NCI-H2081 (cell line): Measurements from ENCODE around the gene DOCK4.

Source experiments
- DNase-seq, 2 experiments: peaks; one replicate each; lab custom pipeline; 2025; lab: John Stamatoyannopoulos, UW

The DOCK4 gene

DNA sequence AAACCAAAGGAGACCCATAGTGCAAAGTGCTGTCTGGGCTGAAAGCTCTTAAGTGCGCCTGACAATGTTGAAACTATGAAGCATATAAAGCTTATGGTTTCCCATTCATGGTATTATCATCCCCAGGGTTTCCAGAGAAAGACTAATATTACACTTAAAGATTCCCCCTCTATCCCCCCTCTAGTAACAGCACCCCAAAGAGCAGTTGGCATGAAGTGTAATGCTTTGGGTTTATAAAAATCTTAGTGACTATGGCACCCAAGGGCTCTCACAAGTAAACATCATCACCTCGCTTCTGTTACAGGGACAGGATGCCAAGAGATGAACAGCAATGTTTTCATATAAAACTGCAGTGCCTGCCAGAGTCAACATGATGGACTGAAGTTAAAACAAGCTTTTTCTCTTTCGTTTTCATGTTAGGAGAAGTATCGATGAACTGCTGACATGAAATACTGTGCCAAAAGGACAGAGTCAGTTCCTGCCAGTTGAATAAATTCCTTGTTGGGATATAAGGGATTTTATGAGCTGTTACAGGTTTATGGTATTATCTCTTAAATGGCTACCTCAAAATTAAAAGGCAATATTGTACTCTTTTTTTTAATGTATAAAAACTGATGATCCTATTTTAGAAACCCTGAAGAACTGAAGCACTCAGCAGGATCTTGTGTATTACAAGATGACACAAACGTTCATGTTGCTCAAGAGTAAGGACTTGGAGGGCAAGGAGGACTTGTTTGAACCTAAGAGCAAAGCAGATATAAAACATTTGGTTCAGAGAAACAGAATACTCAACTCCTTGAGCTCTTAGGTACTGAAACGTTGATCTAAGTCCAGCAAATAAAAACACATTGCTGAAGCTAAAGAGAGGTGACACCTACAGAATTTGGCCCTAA is 440.2 kb downstream of the DOCK4 start:
- DNase-seq, result peak in 1 of 2 experiments; percentile 5

DNA sequence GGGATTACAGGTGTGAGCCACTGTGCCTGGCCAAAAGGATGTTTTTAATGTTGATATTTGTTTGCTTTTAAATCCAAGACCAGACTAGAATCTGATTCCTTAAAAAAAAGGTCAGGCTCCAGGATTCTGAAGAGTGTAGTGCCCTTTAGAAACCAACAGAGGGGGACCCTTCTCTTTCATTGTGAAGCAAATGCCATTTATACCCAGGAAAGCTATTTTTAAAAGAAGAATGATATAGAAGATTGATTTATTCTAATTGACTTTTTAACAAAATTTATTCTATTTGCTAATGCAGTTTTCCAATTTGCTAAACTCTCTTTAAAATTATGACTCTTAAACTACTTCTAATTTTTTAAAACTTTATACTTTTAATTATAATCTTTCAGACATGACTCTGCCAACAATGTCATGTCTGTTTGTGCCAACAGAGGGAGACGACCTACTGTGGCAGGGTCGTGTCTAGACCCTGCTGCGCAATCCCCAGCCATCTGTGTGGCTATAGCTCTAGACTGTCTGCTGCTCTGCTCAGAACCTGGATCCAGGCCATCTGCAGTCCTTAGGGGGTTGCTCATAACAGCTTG is 442.9 kb downstream of the DOCK4 start:
- DNase-seq, result peak; percentile 43 to 58

DNA sequence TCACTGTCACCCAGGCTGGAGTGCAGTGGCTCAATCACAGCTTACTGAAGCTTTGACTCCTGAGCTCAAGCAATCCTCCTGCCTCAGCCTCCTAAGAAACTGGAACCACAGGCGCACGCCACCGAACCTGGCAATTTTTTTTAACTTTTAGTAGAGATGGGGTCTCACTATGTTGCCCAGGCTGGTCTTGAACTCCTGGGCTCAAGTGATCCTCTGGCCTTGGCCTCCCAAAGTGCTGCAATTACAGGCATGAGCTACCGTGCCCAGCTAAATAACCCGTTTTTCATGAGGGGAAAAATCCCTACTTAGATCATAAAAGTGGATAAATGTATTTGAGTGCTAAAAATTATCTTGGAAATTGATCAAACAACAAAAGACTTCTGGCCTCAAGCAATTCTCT is 443.4 kb downstream of the DOCK4 start:
- no peak for DNase-seq

DNA sequence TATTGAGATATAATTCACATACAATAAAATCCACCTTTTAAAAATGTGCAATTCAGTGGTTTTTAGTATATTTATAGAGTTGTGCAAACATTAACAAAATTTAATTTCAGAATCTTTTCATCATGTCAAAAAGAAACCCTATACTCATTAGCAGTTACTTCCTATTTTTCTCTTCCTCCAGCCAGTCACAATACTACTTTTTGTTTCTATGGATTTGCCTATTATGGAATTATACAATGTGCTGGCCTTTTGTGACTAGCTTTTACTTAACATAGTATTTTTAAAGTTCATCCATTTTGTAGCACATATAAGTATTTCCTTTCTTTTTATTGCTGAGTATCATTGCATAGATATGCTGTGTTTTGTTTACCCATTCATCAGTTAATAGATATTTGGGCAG is 444.0 kb downstream of the DOCK4 start:
- DNase-seq, result no peak

DNA sequence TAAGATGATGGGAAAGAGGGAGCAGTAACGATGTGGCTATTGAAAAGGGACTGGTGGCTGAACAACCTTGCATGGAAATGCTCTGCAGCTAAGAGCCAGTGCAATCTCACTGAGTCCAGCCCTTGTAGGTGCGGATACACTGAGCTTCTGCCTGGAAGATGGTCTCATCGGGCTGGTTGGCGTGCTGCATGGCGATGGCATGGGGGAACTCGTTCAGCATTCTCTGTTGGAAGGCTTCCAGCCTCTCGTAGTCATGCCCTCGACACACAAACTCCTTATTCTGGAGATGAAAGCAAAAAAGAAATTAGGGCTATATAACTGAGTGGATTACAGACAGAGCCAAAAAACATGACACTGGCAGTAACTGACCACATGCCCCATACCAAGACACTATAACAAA is 446.2 kb downstream of the DOCK4 start:
- DNase-seq, result no peak

DNA sequence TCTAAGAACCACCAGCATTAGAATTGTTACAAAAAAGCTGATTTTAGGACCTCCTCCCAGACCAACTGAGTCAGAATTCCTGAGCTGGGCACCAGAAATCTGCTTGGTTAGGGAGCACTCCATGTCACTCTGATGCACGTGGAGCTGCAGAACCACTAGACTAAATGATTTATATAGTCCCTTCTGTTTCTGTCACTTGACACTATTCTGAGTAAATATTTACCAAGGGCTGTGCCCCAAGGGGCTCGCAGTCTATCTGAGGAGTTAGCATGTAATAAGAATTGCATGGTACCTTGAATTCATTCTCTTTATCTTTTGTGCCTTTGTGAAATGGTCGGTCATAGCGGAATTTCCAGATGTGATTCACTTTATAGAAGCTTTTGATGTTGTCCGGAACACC is 447.9 kb downstream of the DOCK4 start:
- DNase-seq, result no peak

DNA sequence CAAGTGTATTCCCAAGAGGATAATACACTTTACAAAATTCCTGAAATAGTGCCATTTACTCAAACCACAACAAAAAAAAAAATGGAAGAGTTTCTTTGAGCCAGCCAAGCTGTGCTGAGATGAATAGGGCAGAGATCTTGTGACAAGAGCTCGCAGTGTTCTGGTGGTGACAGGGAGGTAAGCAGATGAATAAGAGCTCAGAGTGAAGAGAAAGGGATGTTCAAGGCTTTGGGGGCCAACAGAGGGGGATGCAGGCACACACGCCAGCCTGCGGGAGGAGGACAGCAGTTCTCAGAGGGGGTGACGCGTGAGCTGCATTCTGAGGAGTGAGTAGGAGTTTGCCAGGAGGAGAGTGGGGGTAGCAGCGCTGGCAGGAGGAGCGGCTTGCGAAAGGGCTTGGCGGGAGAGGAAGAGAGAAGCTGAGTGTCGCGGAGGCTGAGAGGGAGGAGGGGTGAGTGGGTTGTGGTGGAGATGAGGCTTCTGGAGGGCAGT is 449.5 kb downstream of the DOCK4 start:
- DNase-seq, result no peak

DNA sequence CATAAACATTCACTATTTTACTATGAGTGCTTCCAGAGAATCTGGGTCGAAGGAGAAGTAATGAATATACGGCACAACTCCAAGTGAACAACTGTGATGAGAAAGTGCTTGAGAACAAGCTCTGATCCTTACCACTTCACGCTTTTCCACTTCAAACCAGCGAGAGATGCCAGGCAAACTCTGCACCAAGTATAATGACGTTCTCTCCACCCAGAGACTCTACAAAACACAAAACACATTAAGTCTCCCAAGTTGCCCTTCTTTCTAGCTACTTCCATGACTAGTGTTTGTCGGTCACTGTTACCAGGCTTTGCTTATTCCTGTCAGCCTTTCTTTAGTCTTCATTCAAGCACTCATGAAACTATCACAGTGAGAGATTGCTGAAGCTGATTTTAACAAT is 450.8 kb downstream of the DOCK4 start:
- DNase-seq, result no peak

DNA sequence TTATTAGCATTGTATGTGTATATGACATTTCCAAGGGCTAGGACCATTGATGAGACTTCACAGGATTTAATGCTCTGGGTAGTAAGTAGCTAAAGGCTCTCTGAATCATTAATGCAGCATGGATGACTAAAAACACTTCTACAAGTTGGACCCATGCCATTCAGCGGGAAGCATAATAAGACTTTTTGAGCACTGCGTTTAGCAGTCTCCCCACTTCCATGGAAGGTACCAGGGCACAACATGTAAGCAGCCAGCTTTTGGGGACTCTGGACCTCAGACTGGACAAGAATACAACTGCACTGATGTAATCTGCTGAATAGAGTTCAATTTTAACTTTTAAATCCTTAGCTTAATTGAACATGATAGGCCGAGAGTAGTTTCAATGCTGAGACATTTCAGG is 452.2 kb downstream of the DOCK4 start:
- DNase-seq, result peak in 1 of 2 experiments; percentile 28

DNA sequence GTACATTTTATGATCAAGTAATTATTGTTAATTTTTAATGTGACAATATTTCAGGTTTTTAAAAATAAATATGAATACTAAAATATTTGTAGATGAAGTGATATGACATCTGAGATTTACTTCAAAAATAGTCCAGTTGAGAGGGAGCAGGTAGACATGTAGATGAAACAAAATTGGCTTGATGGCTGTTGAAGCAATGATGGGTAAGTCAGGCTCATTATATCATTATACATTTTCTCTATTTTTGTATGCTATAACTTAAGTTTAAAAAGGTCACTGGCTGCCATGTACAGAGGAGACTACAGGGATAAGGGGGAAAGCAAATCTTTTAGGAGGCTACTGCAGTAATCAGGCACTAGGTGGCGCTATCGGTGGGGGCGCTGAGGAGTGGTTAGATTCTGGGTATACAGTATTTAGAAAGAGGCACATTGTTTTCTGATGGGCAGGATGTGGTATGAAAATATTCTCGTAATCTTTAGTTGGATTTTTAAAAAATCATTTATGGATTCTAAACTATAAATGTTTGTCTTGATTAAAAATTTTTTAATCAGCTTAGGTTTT is 454.1 kb downstream of the DOCK4 start:
- DNase-seq, result peak; percentile 69 to 71

DNA sequence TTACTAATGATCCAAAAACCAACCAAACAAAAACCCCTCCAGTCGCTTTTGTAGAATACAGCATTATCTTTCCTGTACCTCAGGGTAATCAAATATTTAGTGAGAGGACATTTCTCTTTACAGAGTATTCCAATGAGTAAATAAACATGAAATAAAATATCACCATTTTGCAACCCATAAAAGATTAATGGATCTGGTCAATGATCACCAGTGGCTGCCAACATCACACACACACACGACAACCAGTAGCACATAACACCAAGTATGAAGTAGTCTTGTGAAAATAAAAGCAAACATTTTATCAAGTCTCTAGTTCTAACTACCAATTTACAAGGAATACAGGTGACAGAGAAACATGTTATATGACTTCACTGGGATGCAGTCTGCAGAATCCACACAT is 455.3 kb downstream of the DOCK4 start:
- DNase-seq, result no peak

DNA sequence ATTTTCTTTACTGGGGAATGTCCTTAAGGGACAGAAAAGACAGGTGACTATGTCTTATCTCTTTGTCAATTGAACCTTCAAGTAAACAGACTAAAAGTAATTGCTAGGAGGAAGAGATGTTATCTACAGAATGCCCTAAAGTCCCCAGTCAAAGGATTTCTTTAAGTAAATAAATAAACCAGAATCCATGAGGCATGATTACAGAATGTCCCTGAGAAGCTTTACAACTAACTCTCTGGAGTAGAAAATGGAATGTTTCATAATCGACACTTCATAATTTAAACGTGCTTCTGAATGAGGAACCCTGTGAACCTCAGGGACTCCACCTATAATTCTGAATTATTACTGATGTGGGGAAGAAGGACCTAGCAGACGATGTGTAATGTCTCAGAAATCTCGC is 456.0 kb downstream of the DOCK4 start:
- DNase-seq, result no peak

DNA sequence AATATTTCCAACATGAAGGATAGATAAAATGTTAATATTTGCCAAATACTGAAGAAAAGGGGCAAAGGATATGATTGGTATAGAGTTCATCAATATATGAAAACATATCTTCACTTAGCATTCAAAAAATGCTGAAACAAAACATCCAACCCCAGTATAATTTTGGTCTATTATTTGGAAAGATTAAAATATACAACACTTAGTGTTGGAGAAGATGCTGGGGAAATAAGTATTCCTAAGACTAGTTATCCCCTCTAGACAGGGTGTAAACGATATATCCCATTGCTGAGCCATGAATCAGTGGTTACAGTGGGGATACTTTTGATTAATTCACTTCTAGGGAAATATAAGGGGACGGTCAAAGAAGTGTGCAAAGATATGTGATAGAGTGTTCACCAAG is 456.6 kb downstream of the DOCK4 start:
- no peak for DNase-seq

DNA sequence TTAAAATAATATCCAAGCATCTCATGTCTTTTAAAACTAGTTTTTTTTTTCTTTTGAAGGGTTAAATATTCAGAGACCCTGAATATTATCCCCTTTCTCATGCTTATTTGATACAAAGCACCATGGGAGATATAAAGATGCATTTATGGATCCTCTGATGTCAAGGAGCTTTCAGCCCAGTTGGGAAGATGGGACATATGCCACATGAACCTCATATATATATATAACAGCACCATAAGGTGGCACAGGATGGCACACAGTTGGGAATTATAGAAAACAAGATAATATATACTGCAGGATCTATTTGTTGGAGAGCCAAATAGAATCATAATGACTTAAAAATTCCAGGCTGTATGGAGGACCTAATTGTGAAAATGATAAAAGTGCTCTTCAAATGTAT is 458.5 kb downstream of the DOCK4 start:
- no peak for DNase-seq

DNA sequence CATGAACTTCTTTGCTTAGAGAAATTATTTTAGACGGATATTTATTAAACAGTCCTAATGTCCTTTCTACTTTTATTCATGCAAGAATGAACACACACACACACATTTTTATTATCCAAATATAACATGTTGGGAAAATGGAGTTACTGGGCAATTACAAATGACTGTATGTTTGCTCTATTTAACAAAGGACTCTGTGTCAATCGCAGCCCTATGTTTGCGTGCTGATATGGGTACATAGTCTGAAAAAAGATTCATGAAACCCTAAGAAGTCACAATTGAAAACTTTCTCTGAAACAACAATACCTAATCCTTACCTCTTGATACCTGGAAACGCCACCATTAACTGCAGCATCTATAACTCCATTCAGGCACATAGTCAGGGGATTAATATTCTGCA is 459.2 kb downstream of the DOCK4 start:
- DNase-seq, result no peak

DNA sequence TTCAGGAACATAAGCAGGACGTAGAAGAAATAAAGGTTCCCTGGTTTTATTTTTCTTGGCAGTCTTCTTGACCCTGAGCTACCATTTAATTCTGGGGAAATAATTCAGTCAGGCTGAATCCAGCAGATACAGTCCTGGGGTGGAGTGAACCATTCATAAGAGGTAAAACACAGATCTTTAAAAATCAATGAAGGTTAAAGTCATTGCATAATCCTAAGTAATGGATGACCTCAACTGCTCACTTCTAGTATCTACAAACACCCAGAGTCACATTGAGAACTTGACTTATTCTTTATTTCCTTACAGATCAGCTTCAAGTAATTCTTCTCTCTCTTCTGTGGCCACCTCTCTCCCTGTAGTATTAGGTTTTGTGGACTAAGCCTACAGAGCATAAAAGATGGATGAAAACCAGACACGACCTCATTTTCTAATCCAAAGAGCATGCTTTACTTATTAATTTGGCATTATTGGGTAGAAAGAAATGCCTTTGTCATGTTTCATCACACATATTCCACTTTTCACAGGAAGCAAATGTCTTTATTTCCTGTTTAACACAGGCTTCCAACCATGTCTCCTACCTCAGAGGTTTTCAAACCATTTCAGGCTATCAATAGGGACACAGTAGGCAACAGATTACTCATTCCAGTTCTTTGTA is 461.6 kb downstream of the DOCK4 start:
- DNase-seq, result no peak

DNA sequence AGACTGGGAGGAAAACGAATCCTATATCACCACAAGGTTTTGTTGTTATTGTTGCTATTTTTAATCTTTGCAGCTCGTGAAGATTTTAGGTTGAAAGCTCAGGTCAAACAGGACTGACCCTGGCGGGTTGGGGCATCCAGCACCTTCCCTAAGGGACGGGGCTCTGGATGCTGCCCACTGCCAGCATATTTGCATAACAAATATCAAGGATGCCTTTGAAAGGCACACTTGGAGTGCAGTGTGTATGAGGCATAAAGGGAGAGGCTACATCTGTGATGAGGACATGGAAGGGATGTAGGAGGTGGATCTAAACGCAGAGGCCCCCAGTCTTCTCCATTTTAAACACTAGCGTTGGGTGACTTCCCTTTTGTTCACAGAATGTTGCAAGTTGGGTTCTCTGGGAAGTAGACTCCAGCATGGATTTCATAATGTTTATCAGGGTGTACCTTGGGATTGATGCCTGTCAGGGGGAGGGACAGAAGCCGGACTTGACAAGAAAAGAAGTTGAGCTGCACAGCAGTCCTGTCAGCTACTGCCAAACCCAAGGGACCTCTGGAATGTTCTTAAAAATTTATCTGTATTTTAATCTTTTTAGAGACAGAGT is 462.9 kb downstream of the DOCK4 start:
- no peak for DNase-seq

DNA sequence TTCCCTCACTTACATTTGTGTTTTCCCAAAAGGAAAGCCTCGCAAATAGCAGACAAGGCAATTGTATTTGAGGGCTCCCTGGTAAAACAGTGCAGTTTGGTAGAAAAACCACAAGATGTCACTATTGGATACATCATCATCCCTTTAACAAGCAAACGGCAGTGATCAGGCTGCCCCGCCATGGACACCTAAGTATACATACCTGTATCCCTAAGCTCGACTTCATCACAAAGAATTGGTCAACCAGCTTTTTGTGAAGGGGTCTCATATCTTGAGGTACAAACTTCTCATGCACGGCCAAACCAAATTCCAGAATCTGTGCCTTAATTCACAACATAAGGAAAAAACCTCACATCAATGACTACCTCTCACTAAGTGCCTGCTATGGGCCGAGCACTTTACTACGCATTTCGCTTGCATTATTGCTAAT is 464.4 kb downstream of the DOCK4 start:
- DNase-seq, result peak; percentile 76 to 80

DNA sequence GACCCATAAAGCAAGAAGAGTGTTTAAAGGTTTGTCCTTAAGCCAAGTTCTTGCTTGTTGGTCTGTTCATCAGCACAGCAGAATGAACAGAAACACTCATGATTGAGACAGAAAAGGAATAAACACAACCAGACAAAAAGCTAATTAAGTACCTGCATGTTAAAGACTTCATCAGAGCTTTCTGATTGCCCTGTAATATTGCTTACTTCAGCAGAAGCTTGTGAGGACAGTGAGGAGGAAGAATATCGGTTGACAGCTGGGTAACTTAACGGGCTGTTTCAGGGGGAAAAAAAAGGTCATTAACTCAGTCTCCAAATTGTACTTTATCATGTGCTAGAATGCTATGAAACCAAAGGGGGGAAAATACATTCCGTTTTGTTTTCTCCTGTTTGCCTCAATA is 465.3 kb downstream of the DOCK4 start:
- no peak for DNase-seq

DNA sequence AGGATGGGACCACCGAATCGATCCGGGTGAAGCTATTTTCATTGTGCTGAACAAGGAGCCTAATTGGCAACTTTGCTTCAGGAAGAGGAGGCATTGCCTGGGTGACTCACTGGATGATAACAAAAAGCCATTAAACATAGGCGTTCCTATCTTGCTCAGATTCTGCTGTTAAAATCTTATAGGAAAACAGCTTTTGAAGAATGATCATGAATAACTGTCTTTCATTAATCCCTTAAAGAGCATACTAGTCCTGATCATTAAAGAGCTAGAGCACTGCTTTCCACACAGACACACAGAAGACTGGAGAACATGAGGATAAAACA is 469.7 kb downstream of the DOCK4 start:
- no peak for DNase-seq

DNA sequence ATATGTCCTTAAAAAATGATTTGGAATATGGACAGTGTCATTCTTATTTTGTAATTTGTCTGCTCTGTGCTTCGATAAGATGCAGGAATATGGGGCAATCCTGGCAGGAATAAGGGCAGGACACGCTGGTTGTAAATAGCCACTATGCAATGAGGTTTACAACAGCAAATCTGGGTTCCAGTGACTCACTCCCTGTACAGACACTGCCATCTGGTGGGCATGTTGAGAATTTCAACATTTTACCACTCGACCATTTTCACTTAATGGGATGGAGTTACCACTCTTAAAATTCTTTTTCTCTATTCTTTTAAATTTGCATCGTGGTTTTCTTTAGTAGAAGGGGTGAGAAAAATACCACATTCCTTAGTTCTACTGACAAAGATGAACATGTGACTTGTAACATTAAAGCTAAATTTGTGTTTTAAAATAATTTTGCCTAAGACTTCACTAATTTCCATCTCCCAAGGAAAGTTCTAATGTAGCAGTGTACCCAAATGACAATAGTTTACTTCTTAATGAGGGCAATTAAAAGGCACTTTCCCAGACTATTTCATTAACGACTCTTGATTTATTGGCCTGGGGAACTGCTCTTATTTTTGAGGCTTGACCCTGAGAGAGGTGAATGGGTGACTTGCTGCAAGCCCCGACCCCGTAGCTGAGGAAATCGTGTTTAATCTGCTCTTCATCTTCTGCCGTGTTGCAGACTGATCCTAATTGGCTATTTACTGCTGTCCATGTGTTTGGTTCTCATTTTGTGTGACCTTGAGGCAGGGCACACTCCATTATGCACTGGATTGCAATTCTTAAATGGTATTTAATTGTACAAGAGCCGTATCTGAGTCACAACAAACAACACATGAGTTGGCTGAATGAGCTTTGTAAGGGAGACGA is 470.3 kb downstream of the DOCK4 start:
- DNase-seq, result peak; percentile 79 to 80
